ENCODE measurements around the gene ELL2. TPM values are rescaled to one million over a fixed set of nuclear protein-coding genes. Genes with fewer than 3 reads are reported as not detected.

The ELL2 gene
- total and polyA plus RNA-seq, 2 donors from 2014 or later = 10.1 to 37.2 TPM

DNA sequence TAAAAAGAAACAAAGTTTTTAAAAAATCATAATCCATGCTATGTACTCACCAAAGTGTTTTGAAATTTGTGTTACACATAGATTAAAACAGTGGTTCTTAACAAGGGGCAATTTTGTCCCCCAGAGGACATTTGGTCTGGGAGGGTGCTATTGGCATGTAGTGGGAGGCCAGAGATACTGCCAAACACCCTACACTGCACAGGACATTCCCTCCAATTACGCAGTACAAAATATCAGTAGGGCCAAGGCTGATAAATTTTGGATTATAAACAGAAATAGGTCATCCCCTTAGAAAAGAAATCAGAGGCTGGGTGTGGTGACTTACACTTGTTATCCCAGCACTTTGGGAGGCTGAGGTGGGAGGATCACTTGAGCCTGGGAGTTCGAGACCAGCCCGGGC is 38.9 kb downstream of the ELL2 start:
- H3K27ac ChIP-seq (ENCODE audit: low read depth in 2 of 2, low read length in 2 of 2) = no peak overlapping the region
- no peak for FAIRE-seq
- H3K4me1 ChIP-seq (ENCODE audit: control insufficient read depth in 2 of 3, insufficient read depth in 2 of 3, low read depth in 1 of 3, low read length in 3 of 3) = no peaks in the 10 kb centered on the region

DNA sequence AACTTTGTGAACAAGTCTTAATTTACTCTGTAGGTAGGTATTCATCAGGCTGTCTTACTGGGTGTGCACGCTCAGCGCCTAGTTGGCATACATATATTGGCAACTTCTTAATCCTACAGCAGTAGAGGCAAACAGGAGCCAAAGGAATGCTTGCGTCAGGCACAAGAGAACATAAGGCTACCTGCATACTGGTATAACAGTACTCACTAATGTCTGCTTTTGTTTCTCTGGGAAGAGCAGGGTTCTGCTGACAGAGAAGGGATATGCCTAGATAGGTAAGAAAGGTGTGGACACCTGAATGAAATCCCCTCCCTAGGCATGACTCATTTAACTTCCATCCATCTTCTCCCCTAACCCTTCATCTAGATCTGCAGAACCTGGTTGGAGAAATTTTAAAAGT is 40.1 kb downstream of the ELL2 start:
- Histone ChIP-seq H3K9me3 (ENCODE audit: control insufficient read depth in 2 of 3, insufficient read depth in 1 of 3, low read length in 3 of 3) (no peaks in the 10 kb centered on the region), H3K9ac (ENCODE audit: low read length in 3 of 3) (no peak overlapping the region), H3K4me3 (ENCODE audit: low read length in 3 of 3) (no peak overlapping the region), H3K36me3 (ENCODE audit: control insufficient read depth in 2 of 3, insufficient read depth in 3 of 3, low read length in 3 of 3) (no peaks in the 10 kb centered on the region), H3K27me3 (ENCODE audit: control insufficient read depth, insufficient read depth, low read length) (no peaks in the 10 kb centered on the region), H3K4me1 (ENCODE audit: control insufficient read depth in 2 of 3, insufficient read depth in 2 of 3, low read depth in 1 of 3, low read length in 3 of 3) (no peaks in the 10 kb centered on the region), H3K27ac (ENCODE audit: low read depth in 2 of 2, low read length in 2 of 2) (no peak overlapping the region)
- FAIRE-seq (no peak), DNase-seq (no peak)
- TF ChIP-seq, protein P1, sequence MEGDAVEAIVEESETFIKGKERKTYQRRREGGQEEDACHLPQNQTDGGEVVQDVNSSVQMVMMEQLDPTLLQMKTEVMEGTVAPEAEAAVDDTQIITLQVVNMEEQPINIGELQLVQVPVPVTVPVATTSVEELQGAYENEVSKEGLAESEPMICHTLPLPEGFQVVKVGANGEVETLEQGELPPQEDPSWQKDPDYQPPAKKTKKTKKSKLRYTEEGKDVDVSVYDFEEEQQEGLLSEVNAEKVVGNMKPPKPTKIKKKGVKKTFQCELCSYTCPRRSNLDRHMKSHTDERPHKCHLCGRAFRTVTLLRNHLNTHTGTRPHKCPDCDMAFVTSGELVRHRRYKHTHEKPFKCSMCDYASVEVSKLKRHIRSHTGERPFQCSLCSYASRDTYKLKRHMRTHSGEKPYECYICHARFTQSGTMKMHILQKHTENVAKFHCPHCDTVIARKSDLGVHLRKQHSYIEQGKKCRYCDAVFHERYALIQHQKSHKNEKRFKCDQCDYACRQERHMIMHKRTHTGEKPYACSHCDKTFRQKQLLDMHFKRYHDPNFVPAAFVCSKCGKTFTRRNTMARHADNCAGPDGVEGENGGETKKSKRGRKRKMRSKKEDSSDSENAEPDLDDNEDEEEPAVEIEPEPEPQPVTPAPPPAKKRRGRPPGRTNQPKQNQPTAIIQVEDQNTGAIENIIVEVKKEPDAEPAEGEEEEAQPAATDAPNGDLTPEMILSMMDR (IDR thresholded peaks at IDR 0.05; ENCODE audit: borderline replicate concordance, extremely low read depth, insufficient read depth) = no peak
- intact Hi-C loops (cut with DNase I) = no loop called here

More for the DNA sequence above, 38.9 kb downstream of the ELL2 start:
- no peak overlapping the region for H3K9ac ChIP-seq (ENCODE audit: low read length in 3 of 3)
- H3K27me3 ChIP-seq (ENCODE audit: control insufficient read depth, insufficient read depth, low read length) = no peaks in the 10 kb centered on the region
- no peak overlapping the region for H3K4me3 ChIP-seq (ENCODE audit: low read length in 3 of 3)
- intact Hi-C loops (cut with DNase I) = no loop called here
- H3K9me3 ChIP-seq (ENCODE audit: control insufficient read depth in 2 of 3, insufficient read depth in 1 of 3, low read length in 3 of 3) = no peaks in the 10 kb centered on the region
- H3K36me3 ChIP-seq (ENCODE audit: control insufficient read depth in 2 of 3, insufficient read depth in 3 of 3, low read length in 3 of 3) = no peaks in the 10 kb centered on the region
- TF ChIP-seq, protein P1 (IDR thresholded peaks at IDR 0.05; ENCODE audit: borderline replicate concordance, extremely low read depth, insufficient read depth) = no peak
- no peak for DNase-seq

DNA sequence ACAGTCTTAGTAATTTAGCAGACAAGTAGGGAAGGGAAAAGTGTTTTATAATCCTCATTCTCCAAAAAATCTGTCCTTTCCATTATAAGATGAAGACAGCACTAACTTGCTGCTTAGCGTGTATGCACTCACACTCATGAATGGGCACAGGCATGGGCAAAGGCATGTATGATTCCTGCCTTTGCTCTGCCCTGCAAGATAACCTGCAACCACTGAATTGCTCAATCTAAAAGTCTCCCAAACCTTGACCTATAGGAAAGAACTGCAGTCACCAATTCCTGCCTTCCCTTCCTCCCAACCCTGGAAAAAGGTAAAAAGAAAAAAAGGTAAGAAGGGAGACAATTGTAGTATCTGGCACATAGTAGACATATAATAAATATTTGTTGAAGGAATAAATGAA is 40.8 kb downstream of the ELL2 start:
- H3K27ac ChIP-seq (ENCODE audit: low read depth in 2 of 2, low read length in 2 of 2) = no peak overlapping the region
- no peaks in the 10 kb centered on the region for H3K27me3 ChIP-seq (ENCODE audit: control insufficient read depth, insufficient read depth, low read length)
- no peak overlapping the region for H3K4me3 ChIP-seq (ENCODE audit: low read length in 3 of 3)
- DNase-seq = no peak
- intact Hi-C loops (cut with DNase I) = no loop called here
- no peak for FAIRE-seq
- H3K9ac ChIP-seq (ENCODE audit: low read length in 3 of 3) = no peak overlapping the region
- H3K36me3 ChIP-seq (ENCODE audit: control insufficient read depth in 2 of 3, insufficient read depth in 3 of 3, low read length in 3 of 3) = no peaks in the 10 kb centered on the region
- H3K9me3 ChIP-seq (ENCODE audit: control insufficient read depth in 2 of 3, insufficient read depth in 1 of 3, low read length in 3 of 3) = no peaks in the 10 kb centered on the region
- no peaks in the 10 kb centered on the region for H3K4me1 ChIP-seq (ENCODE audit: control insufficient read depth in 2 of 3, insufficient read depth in 2 of 3, low read depth in 1 of 3, low read length in 3 of 3)
- TF ChIP-seq, protein P1 (IDR thresholded peaks at IDR 0.05; ENCODE audit: borderline replicate concordance, extremely low read depth, insufficient read depth) = no peak

DNA sequence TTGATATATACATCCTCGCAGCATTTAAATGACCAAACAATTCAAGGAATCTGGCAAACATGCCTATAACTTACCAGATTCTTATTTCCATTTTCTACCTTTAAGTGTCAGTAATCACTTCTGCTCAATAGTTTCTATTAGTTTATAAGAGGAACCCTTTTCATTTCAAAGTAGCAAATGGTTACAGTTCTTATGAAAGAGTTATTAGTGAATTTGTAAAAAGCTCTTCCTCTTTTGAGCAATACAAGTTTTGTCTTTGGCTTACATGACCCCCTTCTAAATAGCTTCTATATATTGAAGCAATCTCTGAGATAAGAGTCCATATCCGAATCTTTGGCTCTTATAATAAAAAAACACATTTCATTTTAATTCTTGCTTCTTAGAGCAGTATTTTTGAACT is 42.0 kb downstream of the ELL2 start:
- Histone ChIP-seq H3K4me3 (ENCODE audit: low read length in 3 of 3) (no peak overlapping the region), H3K9ac (ENCODE audit: low read length in 3 of 3) (no peak overlapping the region), H3K36me3 (ENCODE audit: control insufficient read depth in 2 of 3, insufficient read depth in 3 of 3, low read length in 3 of 3) (no peaks in the 10 kb centered on the region), H3K27ac (ENCODE audit: low read depth in 2 of 2, low read length in 2 of 2) (no peak overlapping the region), H3K9me3 (ENCODE audit: control insufficient read depth in 2 of 3, insufficient read depth in 1 of 3, low read length in 3 of 3) (no peaks in the 10 kb centered on the region), H3K4me1 (ENCODE audit: control insufficient read depth in 2 of 3, insufficient read depth in 2 of 3, low read depth in 1 of 3, low read length in 3 of 3) (no peaks in the 10 kb centered on the region), H3K27me3 (ENCODE audit: control insufficient read depth, insufficient read depth, low read length) (no peaks in the 10 kb centered on the region)
- FAIRE-seq = no peak
- TF ChIP-seq, protein P1 (IDR thresholded peaks at IDR 0.05; ENCODE audit: borderline replicate concordance, extremely low read depth, insufficient read depth) = no peak
- intact Hi-C loops (cut with DNase I) = no loop called here
- DNase-seq = no peak
